ENCODE results near the gene TAOK1.
"Not testable (repeated sequence)": the region's sequence is repeated elsewhere in the genome, so short reads cannot be mapped to it uniquely, and the experiment has no call there.

TAOK1 gene

GRCh38 chr17:29389982-29390850, at the start of gene TAOK1:
TAOK1 (plus strand) TSS chr17:29390363; CDS start chr17:29451549, 61,186 bp downstream.
- in situ Hi-C loops (cut with HindIII; ENCODE audit: low sequenced_read_pairs): no loop called here

DNA sequence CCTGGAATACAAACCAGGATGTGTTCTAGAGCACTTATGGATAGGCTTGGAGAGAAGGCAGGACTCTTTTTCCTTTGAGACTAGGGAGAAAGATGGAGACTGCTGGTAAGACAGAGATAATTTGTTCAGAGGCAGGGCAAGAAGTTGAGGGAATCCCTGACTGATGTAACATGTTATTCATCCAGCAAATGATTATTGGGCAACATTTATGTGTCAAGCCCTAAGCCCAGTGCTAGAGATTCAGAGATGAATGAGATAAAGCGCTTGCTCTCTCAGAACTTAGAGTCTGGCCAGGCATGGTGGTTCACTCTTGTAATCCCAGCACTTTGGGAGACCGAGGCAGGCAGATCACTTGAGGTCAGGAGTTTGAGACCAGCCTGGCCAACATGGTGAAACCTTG, 48.4 kb upstream of the TAOK1 start:
- in situ Hi-C loops (cut with HindIII; ENCODE audit: low sequenced_read_pairs): no loop called here

DNA sequence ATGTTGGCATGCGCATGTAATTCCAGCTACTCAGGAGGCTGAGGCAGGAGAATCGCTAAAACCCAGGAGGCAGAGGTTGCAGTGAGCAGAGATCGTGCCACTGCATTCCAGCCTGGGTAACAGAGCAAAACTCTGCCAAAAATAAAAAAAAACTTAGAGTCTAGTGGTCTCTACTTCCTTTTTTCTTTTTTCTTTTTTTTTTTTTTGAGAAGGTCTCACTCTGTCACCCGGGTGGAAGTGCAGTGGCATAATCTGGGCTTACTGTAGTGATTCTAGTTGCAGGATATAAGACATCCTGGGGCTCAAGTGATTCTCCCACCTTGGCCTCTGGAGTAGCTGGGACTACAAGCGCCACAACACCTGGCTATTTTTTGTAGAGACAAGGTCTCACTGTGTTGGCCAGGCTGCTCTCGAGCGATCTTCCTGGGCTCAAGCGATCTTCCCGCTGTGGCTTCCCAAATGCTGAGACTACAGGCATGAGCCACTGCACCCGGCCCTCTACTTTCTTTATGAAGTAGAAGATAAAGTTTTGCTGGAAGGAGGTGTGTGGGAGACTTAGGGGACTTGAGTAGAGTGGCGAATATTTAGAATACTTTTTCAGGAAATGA, 47.9 kb upstream of the TAOK1 start:
- in situ Hi-C loops (cut with HindIII; ENCODE audit: low sequenced_read_pairs): no loop called here

GRCh38 chr17:29344201-29344856, 45.8 kb upstream of the TAOK1 start:
- in situ Hi-C loops (cut with HindIII; ENCODE audit: low sequenced_read_pairs): no loop called here

GRCh38 chr17:29345066-29345465, 45.1 kb upstream of the TAOK1 start:
- in situ Hi-C loops (cut with HindIII; ENCODE audit: low sequenced_read_pairs): no loop called here

GRCh38 chr17:29345470-29345869, 44.7 kb upstream of the TAOK1 start:
- in situ Hi-C loops (cut with HindIII; ENCODE audit: low sequenced_read_pairs): not testable (repeated sequence)

GRCh38 chr17:29346462-29346861, 43.7 kb upstream of the TAOK1 start:
- in situ Hi-C loops (cut with HindIII; ENCODE audit: low sequenced_read_pairs): no loop called here

DNA sequence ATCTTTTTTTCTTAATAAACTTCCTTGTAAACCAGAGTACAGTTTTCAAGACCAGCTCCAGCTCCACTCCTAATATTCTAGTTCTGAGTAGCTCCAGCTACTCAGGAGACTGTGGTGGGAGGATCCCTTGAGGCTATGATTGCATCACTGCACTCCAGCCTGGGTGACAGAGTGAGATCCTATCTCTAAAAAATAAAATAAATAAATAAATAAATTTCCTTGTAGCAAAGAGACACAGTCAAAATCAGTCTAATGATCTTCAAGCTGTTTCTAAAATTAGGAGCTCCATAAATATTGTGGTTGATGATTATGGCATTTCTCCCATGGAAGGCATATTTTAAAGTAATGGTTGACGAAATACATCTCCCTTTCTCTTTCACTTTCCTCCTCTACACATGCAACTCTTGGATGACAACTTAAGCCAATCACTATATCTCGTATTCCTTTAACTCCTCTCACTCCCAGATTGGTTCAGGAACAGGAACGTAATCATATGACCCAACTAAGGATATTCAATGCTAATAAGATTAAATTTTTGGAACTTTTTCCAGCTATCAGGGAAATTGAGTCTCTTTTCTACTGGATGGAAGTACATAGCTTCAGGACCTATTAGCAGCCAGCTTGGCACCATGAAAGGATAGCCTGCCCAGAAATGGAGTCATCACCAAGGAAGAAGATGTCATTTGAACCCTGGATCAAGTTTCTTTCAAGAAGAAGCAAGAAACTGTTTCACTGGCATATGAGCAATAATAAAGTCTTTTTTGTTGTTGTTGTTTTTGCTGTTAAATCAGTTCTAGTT, 42.1 kb upstream of the TAOK1 start:
- in situ Hi-C loops (cut with HindIII; ENCODE audit: low sequenced_read_pairs): no loop called here

DNA sequence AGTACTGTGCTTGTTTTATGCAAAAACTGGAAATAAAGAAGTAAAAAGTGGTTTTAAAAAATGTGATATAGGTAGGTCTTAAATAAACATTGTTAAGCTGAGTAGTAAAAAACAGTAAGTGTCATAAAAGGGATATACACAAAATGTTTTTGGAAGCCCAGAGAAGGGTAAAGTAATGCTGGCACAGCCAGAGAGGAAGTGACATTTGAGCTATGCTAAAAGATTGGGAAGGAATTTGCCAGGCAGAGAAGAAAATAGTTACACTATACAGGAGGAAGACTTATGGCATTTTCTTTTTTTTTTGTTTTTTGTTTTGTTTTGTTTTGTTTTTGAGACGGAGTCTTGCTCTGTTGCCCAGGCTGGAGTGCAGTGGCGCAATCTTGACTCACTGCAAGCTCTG, 40.8 kb upstream of the TAOK1 start:
- in situ Hi-C loops (cut with HindIII; ENCODE audit: low sequenced_read_pairs): no loop called here

- in situ Hi-C loops (cut with HindIII; ENCODE audit: low sequenced_read_pairs): no loop called here
Measured at GRCh38 chr17:29352146-29352545, 38.0 kb upstream of the TAOK1 start.

DNA sequence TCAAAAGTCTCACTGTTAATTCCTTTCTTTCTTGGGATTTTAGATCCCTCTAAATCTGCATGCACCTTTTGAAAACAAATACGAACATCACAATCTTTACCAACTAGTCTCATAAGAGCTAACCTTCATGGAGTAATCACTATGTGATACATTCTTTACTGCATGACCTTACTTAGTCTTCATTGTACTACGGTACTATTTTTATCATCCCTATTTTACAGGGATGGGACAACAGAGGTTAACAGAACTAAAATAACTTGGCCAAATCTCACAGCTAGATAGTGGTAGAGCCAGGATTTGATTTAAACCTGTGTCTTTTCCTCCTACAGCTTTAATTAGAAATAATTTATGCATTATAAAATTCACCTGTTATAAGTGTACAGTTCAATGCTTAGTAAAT, 32.9 kb upstream of the TAOK1 start:
- in situ Hi-C loops (cut with HindIII; ENCODE audit: low sequenced_read_pairs): no loop called here

DNA sequence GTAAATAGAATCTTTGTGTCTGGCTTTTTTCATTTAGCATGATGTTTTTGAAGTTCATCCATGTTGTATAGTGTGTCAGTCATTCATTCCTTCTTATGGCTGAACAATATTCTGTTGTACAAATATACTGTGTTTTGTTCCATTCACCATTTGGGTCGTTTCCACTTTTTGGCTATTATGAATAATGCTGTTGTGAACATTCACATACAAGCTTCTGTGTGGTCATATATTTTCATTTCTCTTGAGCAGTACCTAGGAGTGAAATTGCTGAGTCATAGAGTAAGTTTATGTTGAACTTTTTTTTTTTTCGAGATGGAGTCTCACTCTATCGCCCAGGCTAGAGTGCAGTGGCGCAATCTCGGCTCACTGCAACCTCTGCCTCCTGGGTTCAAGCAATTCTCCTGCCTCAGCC, 32.3 kb upstream of the TAOK1 start:
- in situ Hi-C loops (cut with HindIII; ENCODE audit: low sequenced_read_pairs): no loop called here

- in situ Hi-C loops (cut with HindIII; ENCODE audit: low sequenced_read_pairs): no loop called here
Measured at GRCh38 chr17:29358416-29358815, 31.7 kb upstream of the TAOK1 start.

GRCh38 chr17:29359777-29360176, 30.4 kb upstream of the TAOK1 start:
- in situ Hi-C loops (cut with HindIII; ENCODE audit: low sequenced_read_pairs): no loop called here

- in situ Hi-C loops (cut with HindIII; ENCODE audit: low sequenced_read_pairs): no loop called here
Measured at GRCh38 chr17:29363716-29364115, 26.4 kb upstream of the TAOK1 start.

DNA sequence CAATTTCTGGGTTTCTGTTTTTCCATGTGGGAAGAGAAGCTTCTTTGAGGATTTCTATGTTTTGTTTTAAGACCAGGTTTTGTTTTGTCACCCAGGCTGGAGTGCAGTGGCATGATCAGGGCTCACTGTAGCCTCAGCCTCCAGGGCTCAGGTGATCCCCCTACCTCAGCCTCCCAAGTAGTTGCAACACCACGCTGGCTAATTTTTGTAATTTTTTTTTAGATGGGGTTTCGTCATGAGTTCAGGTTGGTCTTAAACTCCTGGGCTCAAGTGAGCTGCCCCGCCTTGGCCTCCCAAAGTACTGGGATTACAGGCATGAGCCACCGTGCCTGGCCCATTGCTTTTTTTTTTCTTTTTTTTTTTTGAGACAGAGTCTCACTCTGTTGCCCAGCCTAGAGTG, 25.5 kb upstream of the TAOK1 start:
- in situ Hi-C loops (cut with HindIII; ENCODE audit: low sequenced_read_pairs): no loop called here

DNA sequence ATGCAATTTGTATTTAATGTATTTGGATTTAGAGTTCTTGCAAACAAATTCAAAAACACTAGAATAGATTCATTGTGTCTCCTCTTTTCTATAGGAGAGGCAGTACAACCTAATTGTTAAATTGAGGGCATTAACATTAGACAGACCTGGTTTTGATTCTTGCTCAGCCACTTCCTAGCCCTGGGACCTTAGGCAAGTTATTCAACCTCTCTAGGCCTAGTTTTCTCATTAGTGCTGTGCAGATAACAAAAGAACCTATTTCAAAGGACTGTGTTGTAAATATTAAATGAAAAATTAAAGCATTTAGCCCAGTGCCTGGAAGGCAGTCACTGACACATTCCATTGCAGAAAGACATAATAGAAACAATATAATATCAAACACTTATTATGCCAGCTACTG, 22.0 kb upstream of the TAOK1 start:
- in situ Hi-C loops (cut with HindIII; ENCODE audit: low sequenced_read_pairs): no loop called here

GRCh38 chr17:29368926-29369325, 21.2 kb upstream of the TAOK1 start:
- in situ Hi-C loops (cut with HindIII; ENCODE audit: low sequenced_read_pairs): no loop called here

- in situ Hi-C loops (cut with HindIII; ENCODE audit: low sequenced_read_pairs): no loop called here
Measured at GRCh38 chr17:29369831-29370735, 20.1 kb upstream of the TAOK1 start.

DNA sequence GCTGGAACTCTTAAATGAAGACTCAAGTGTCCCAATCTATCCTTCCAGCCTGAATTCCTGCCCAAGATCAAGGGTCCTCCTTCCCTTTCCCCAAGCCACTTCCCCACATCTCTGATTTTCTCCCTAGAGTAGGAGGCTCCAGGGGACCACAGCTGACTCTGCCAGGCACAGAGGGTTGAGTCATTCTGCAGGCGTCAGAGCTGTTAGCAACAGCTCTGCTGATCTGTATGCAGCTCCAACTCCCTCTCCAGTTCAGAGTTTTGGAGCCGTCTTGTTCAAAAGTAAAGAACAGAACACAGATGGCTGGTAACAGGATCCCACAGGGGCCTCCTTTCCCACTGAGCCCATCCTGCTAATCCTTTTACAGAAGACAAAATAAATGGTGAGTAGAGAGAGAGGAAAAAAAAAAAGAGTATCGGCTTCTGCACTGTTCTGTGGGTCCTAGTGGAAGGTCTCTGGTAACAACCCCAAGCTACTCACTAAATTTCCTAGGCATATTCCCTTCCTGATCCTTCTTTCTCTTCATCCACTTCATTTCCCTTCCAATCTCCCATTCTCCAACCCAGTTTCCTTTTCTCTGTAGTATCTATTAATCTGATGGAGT, 13.4 kb upstream of the TAOK1 start:
- in situ Hi-C loops (cut with HindIII; ENCODE audit: low sequenced_read_pairs): no loop called here

Data from DLD1 (cell line).